Loucy (cell line): ENCODE measurements around the gene RBM33.

ENCODE experiments used
- EZH2phosphoT487 ChIP-seq: fragments of 200-600 bp; IDR thresholded peaks from 2 replicates; pipeline ENCODE4 v1.6.1; 2018; ENCODE audit warnings: antibody characterized with exemption, mild to moderate bottlenecking, moderate library complexity, borderline replicate concordance
- TF ChIP-seq, protein P1 (sequence below): fragments of 200-600 bp; sonication (generic); conservative IDR thresholded peaks from 2 replicates; pipeline ENCODE4 v1.5.1; 2014; ENCODE audit warnings: mild to moderate bottlenecking, antibody characterized with exemption, low read length

DNA sequence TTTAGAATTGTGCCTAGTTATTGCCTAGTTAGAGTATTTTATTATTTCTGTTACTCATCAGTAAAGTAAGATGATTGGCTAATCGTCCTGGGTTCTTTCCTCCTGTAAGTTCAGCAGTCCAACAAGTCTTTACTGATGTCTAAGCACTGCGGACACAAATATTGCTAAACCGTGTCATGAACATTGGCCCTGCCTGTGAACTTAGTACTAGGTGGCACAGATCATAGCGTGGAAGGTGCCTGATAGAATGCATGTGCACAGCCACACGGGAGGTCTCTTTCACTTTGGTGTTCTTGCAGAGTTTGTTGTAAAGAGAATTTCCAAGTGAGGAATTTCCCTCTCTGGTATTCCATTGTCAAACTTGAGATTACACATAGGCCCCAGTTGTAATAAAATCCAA, 38.0 kb downstream of the RBM33 start:
- TF ChIP-seq, protein P1, sequence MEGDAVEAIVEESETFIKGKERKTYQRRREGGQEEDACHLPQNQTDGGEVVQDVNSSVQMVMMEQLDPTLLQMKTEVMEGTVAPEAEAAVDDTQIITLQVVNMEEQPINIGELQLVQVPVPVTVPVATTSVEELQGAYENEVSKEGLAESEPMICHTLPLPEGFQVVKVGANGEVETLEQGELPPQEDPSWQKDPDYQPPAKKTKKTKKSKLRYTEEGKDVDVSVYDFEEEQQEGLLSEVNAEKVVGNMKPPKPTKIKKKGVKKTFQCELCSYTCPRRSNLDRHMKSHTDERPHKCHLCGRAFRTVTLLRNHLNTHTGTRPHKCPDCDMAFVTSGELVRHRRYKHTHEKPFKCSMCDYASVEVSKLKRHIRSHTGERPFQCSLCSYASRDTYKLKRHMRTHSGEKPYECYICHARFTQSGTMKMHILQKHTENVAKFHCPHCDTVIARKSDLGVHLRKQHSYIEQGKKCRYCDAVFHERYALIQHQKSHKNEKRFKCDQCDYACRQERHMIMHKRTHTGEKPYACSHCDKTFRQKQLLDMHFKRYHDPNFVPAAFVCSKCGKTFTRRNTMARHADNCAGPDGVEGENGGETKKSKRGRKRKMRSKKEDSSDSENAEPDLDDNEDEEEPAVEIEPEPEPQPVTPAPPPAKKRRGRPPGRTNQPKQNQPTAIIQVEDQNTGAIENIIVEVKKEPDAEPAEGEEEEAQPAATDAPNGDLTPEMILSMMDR, result no peak
- TF ChIP-seq EZH2phosphoT487, result no peak
